K562 (cell line): ENCODE results near the gene RBM5. TPM values are rescaled to one million over a fixed set of nuclear protein-coding genes. Genes with fewer than 3 reads are reported as not detected.

Experiments
- MYBL2 ChIP-seq, 2 experiments: fragments of 450-650 bp in 1 of 2; sonication (generic) in 1 of 2; formaldehyde crosslinking in 1 of 2; IDR thresholded peaks; 2 replicates each; pipeline versions ENCODE4 v1.6.1 to v1.8.1; 2017 to 2022; ENCODE audit warnings: borderline replicate concordance in 1 of 2, inconsistent platforms in 1 of 2, low read depth in 1 of 2, mild to moderate bottlenecking in 1 of 2, missing genetic modification reagents in 1 of 2, moderate library complexity in 1 of 2
- NR2C2 ChIP-seq, 2 experiments: fragments of 200-800 bp in 1 of 2; sonication (Bioruptor generic) in 1 of 2; sonication (generic) in 1 of 2; formaldehyde crosslinking in 1 of 2; IDR thresholded peaks; 2 replicates each; pipeline versions ENCODE4 v1.6.1 to v1.8.0; 2016 to 2022; ENCODE audit warnings: mild to moderate bottlenecking in 1 of 2, missing compliant biosample characterization in 1 of 2, missing genetic modification characterization in 1 of 2, missing genetic modification reagents in 1 of 2
- RBFOX2 ChIP-seq: fragments of 200-400 bp; formaldehyde crosslinking; IDR thresholded peaks from 2 replicates; pipeline ENCODE4 v1.6.1; 2017; ENCODE audit warnings: low read depth, mild to moderate bottlenecking, low read length, moderate library complexity
- ZNF644 ChIP-seq: fragments of 200-800 bp; sonication (Bioruptor generic); IDR thresholded peaks from 2 replicates; pipeline ENCODE4 v1.6.1; 2016; ENCODE audit warnings: low read depth, missing genetic modification characterization, missing compliant biosample characterization
- polyA plus RNA-seq, 8 experiments: library from polyadenylated mRNA; depleted of rRNA in 4 of 8; stranded (reverse) in 5 of 8; unstranded in 3 of 8; fragments of >200 nt; fragmentation: Nextera tagmentation in 2 of 8; fragmentation: Illumina TruSeq in 1 of 8; extraction: Ambion mirVana in 2 of 8; extraction: Trizol in 1 of 8; gene quantifications; 2 replicates each; pipeline versions ENCODE4 v1.2.1 to v1.2.3, GENCODE V29; 2011 to 2014; ENCODE audit warnings: inconsistent platforms in 1 of 8, missing spikeins in 1 of 8
- total RNA-seq, 7 experiments: library from RNA; depleted of rRNA in 6 of 7; stranded (reverse); fragments of >200 nt in 6 of 7; fragmentation: Illumina TruSeq in 2 of 7; extraction: Trizol in 2 of 7; gene quantifications; 2 replicates each; pipeline versions ENCODE4 v1.2.1 to v1.2.3, GENCODE V29; 2011 to 2021; ENCODE audit warnings: low replicate concordance in 1 of 7
- TF ChIP-seq, protein P1 (sequence below): sonication (generic); formaldehyde crosslinking; IDR thresholded peaks from 2 replicates; pipeline ENCODE4 v1.8.1; 2023; ENCODE audit warnings: mild to moderate bottlenecking, missing genetic modification reagents
- TF ChIP-seq, protein P2 (sequence below): fragments of 150-350 bp; IDR thresholded peaks from 2 replicates; pipeline ENCODE4 v1.6.1; 2014; ENCODE audit warnings: low read depth, mild to moderate bottlenecking, low read length, borderline replicate concordance

RBM5 gene
- total and polyA plus RNA-seq, 9 of the 15 experiments (the other 6 are each of a cell fraction or from before 2014, with no cell fraction given) = 24.5 to 153 (median 81.6) TPM

DNA sequence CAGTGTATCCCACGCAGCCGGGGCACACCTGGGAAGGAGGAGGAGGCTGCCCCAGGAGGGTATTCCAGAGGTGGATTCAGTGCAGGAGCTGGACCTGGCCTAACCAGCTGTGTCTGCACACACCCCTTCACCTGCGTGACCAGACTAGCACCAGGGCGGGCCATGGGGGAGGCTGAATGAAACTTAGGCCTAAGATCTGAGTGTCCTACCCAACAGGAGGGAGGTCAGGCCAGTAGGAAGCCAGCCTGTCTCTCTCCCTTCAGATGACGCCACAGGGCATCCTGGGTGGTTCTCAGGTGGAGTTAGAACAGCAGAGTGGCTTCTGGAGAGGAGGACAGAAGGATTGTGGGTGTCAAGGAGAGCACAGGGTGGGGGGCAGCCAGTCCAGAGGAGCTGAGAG is 63.0 kb downstream of the RBM5 start (continued):
- TF ChIP-seq RBFOX2 (no peak), NR2C2 (CRISPR knock-in tag; IDR thresholded peaks at IDR 0.05) (no peak), NR2C2 (tag; IDR thresholded peaks at IDR 0.05) (no peak), MYBL2 (IDR thresholded peaks at IDR 0.05; ENCODE audit: low read depth) (no peak), MYBL2 (CRISPR knock-in tag; IDR thresholded peaks at IDR 0.05; ENCODE audit: borderline replicate concordance) (no peak), ZNF644 (tag) (no peak)
- TF ChIP-seq, protein P1, sequence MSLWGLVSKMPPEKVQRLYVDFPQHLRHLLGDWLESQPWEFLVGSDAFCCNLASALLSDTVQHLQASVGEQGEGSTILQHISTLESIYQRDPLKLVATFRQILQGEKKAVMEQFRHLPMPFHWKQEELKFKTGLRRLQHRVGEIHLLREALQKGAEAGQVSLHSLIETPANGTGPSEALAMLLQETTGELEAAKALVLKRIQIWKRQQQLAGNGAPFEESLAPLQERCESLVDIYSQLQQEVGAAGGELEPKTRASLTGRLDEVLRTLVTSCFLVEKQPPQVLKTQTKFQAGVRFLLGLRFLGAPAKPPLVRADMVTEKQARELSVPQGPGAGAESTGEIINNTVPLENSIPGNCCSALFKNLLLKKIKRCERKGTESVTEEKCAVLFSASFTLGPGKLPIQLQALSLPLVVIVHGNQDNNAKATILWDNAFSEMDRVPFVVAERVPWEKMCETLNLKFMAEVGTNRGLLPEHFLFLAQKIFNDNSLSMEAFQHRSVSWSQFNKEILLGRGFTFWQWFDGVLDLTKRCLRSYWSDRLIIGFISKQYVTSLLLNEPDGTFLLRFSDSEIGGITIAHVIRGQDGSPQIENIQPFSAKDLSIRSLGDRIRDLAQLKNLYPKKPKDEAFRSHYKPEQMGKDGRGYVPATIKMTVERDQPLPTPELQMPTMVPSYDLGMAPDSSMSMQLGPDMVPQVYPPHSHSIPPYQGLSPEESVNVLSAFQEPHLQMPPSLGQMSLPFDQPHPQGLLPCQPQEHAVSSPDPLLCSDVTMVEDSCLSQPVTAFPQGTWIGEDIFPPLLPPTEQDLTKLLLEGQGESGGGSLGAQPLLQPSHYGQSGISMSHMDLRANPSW (CRISPR knock-in tag) = no peak
- TF ChIP-seq, protein P2, sequence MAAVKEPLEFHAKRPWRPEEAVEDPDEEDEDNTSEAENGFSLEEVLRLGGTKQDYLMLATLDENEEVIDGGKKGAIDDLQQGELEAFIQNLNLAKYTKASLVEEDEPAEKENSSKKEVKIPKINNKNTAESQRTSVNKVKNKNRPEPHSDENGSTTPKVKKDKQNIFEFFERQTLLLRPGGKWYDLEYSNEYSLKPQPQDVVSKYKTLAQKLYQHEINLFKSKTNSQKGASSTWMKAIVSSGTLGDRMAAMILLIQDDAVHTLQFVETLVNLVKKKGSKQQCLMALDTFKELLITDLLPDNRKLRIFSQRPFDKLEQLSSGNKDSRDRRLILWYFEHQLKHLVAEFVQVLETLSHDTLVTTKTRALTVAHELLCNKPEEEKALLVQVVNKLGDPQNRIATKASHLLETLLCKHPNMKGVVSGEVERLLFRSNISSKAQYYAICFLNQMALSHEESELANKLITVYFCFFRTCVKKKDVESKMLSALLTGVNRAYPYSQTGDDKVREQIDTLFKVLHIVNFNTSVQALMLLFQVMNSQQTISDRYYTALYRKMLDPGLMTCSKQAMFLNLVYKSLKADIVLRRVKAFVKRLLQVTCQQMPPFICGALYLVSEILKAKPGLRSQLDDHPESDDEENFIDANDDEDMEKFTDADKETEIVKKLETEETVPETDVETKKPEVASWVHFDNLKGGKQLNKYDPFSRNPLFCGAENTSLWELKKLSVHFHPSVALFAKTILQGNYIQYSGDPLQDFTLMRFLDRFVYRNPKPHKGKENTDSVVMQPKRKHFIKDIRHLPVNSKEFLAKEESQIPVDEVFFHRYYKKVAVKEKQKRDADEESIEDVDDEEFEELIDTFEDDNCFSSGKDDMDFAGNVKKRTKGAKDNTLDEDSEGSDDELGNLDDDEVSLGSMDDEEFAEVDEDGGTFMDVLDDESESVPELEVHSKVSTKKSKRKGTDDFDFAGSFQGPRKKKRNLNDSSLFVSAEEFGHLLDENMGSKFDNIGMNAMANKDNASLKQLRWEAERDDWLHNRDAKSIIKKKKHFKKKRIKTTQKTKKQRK = no peak
